Measurements from ENCODE around the gene ADGRV1.
"Not testable (repeated sequence)": the region's sequence is repeated elsewhere in the genome, so short reads cannot be mapped to it uniquely, and the experiment has no call there.

Gene ADGRV1

GRCh38 chr5:90645024-90645610 is 86.5 kb downstream of the ADGRV1 start:
- in situ Hi-C loops (cut with HindIII; ENCODE audit: low pct_unique_long_range_greater_than_20kb, low sequenced_read_pairs): no loop called here
- no peak for TF ChIP-seq JUND (IDR thresholded peaks at IDR 0.05; ENCODE audit: low read depth)
- DNase-seq (ENCODE audit: low read depth in 1 of 2, low spot score in 1 of 2): no peak

GRCh38 chr5:90650767-90651166 is 92.2 kb downstream of the ADGRV1 start:
- DNase-seq (ENCODE audit: low read depth in 1 of 2, low spot score in 1 of 2): no peak

GRCh38 chr5:90654215-90654614 is 95.6 kb downstream of the ADGRV1 start:
- no peak for DNase-seq (ENCODE audit: low read depth in 1 of 2, low spot score in 1 of 2)
- in situ Hi-C loops (cut with HindIII; ENCODE audit: low pct_unique_long_range_greater_than_20kb, low sequenced_read_pairs): no loop called here

More at GRCh38 chr5:90650767-90651166, 92.2 kb downstream of the ADGRV1 start:
- no peak for TF ChIP-seq JUND (IDR thresholded peaks at IDR 0.05; ENCODE audit: low read depth)
- in situ Hi-C loops (cut with HindIII; ENCODE audit: low pct_unique_long_range_greater_than_20kb, low sequenced_read_pairs): no loop called here

GRCh38 chr5:90655423-90655822 is 96.8 kb downstream of the ADGRV1 start:
- no peak for TF ChIP-seq JUND (IDR thresholded peaks at IDR 0.05; ENCODE audit: low read depth)
- in situ Hi-C loops (cut with HindIII; ENCODE audit: low pct_unique_long_range_greater_than_20kb, low sequenced_read_pairs): no loop called here
- DNase-seq (ENCODE audit: low read depth in 1 of 2, low spot score in 1 of 2): no peak

More at GRCh38 chr5:90654215-90654614, 95.6 kb downstream of the ADGRV1 start:
- no peak for TF ChIP-seq JUND (IDR thresholded peaks at IDR 0.05; ENCODE audit: low read depth)

GRCh38 chr5:90657030-90657429 is 98.4 kb downstream of the ADGRV1 start:
- TF ChIP-seq JUND (IDR thresholded peaks at IDR 0.05; ENCODE audit: low read depth): no peak
- DNase-seq (ENCODE audit: low read depth in 1 of 2, low spot score in 1 of 2): no peak
- in situ Hi-C loops (cut with HindIII; ENCODE audit: low pct_unique_long_range_greater_than_20kb, low sequenced_read_pairs): no loop called here

GRCh38 chr5:90657788-90658187 is 99.2 kb downstream of the ADGRV1 start:
- TF ChIP-seq JUND (IDR thresholded peaks at IDR 0.05; ENCODE audit: low read depth): no peak
- DNase-seq (ENCODE audit: low read depth in 1 of 2, low spot score in 1 of 2): no peak
- in situ Hi-C loops (cut with HindIII; ENCODE audit: low pct_unique_long_range_greater_than_20kb, low sequenced_read_pairs): no loop called here

GRCh38 chr5:90658620-90659019 is 100.0 kb downstream of the ADGRV1 start:
- DNase-seq (ENCODE audit: low read depth in 1 of 2, low spot score in 1 of 2): no peak
- TF ChIP-seq JUND (IDR thresholded peaks at IDR 0.05; ENCODE audit: low read depth): no peak
- in situ Hi-C loops (cut with HindIII; ENCODE audit: low pct_unique_long_range_greater_than_20kb, low sequenced_read_pairs): no loop called here

GRCh38 chr5:90668079-90668565 is 109.5 kb downstream of the ADGRV1 start:
- in situ Hi-C loops (cut with HindIII; ENCODE audit: low pct_unique_long_range_greater_than_20kb, low sequenced_read_pairs); DNase-seq (ENCODE audit: low read depth in 1 of 2, low spot score in 1 of 2): not testable (repeated sequence)

GRCh38 chr5:90675222-90675621 is 116.6 kb downstream of the ADGRV1 start:
- no peak for TF ChIP-seq JUND (IDR thresholded peaks at IDR 0.05; ENCODE audit: low read depth)
- no peak for DNase-seq (ENCODE audit: low read depth in 1 of 2, low spot score in 1 of 2)
- in situ Hi-C loops (cut with HindIII; ENCODE audit: low pct_unique_long_range_greater_than_20kb, low sequenced_read_pairs): no loop called here

- no peak for DNase-seq (ENCODE audit: low read depth in 1 of 2, low spot score in 1 of 2)
- in situ Hi-C loops (cut with HindIII; ENCODE audit: low pct_unique_long_range_greater_than_20kb, low sequenced_read_pairs): no loop called here
- TF ChIP-seq JUND (IDR thresholded peaks at IDR 0.05; ENCODE audit: low read depth): no peak
Measured at GRCh38 chr5:90680921-90681563, 122.4 kb downstream of the ADGRV1 start.

GRCh38 chr5:90682278-90682677 is 123.7 kb downstream of the ADGRV1 start:
- no peak for TF ChIP-seq JUND (IDR thresholded peaks at IDR 0.05; ENCODE audit: low read depth)
- in situ Hi-C loops (cut with HindIII; ENCODE audit: low pct_unique_long_range_greater_than_20kb, low sequenced_read_pairs): no loop called here

GRCh38 chr5:90685425-90686022 is 126.9 kb downstream of the ADGRV1 start:
- TF ChIP-seq JUND (IDR thresholded peaks at IDR 0.05; ENCODE audit: low read depth): no peak
- no peak for DNase-seq (ENCODE audit: low read depth in 1 of 2, low spot score in 1 of 2)
- in situ Hi-C loops (cut with HindIII; ENCODE audit: low pct_unique_long_range_greater_than_20kb, low sequenced_read_pairs): no loop called here

More at GRCh38 chr5:90682278-90682677, 123.7 kb downstream of the ADGRV1 start:
- DNase-seq (ENCODE audit: low read depth in 1 of 2, low spot score in 1 of 2): no peak

- DNase-seq (ENCODE audit: low read depth in 1 of 2, low spot score in 1 of 2); in situ Hi-C loops (cut with HindIII; ENCODE audit: low pct_unique_long_range_greater_than_20kb, low sequenced_read_pairs): not testable (repeated sequence)
Measured at GRCh38 chr5:90686363-90686762, 127.8 kb downstream of the ADGRV1 start.

- in situ Hi-C loops (cut with HindIII; ENCODE audit: low pct_unique_long_range_greater_than_20kb, low sequenced_read_pairs); DNase-seq (ENCODE audit: low read depth in 1 of 2, low spot score in 1 of 2): not testable (repeated sequence)
Measured at GRCh38 chr5:90687458-90687857, 128.9 kb downstream of the ADGRV1 start.
